Lower leg skin (tissue), 3 donors: Measurements from ENCODE around the gene PKM.

ENCODE experiments used
- POLR2A ChIP-seq, 2 donors: fragments of 450-650 bp; IDR thresholded peaks; one replicate each; pipeline ENCODE4 v1.6.1; 2016 to 2017; ENCODE audit warnings: antibody characterized with exemption in 2 of 2, mild to moderate bottlenecking in 1 of 2, moderate library complexity in 1 of 2
- TF ChIP-seq, protein P1 (sequence below), 3 donors: fragments of 450-650 bp; IDR thresholded peaks; one replicate each; pipeline ENCODE4 v1.5.1; 2016; ENCODE audit warnings: antibody characterized with exemption in 3 of 3, mild to moderate bottlenecking in 3 of 3, moderate library complexity in 2 of 3

DNA sequence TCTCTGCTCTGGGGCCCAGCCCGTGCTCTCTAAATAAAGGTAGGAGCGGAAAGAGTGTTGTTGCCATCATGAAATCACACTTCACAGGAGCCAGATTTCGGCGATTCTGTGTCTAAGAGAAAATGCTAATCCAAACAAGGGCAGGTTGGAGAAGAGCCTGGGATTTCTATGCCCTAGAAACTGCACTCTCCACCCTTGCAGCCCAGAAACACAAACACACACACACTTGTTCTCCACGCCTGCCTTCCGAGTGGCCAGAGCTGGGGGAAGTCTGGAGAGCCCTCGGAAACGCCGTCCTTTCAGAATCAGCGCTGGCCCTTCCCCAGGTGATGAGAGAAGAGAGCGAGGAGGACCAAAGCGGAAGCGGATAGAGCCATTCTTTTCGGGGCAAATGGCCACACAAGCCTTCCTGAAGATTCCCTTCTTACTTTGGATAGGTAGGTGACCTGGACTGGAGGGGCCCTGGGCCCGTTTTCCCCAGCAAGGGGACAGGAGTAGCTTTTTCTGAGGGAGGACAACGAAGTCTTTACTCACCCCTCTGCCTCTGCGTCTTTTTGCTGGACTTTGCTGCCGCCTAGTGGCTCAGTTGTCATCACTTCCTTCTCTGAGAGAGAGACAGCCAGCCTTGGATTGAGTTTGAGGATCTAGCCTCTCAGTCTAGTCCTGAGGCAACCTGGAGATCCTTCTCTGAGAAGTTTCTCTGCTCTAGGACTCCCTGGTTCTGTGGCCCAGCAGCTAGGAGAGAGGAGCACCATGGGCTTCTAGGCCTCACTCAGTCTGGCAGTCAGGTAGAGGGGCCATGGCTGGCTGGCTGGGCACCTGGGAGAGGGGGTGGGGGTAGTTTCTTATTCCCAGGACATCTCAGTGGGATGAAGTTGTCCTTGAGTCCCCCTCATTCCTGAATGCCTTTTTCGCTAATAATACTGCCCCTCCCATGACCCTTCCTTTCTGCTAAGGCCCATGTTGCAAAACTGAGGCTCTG, 75.1 kb downstream of the PKM start:
- TF ChIP-seq POLR2A (IDR thresholded peaks at IDR 0.05): no peak
- TF ChIP-seq, protein P1, sequence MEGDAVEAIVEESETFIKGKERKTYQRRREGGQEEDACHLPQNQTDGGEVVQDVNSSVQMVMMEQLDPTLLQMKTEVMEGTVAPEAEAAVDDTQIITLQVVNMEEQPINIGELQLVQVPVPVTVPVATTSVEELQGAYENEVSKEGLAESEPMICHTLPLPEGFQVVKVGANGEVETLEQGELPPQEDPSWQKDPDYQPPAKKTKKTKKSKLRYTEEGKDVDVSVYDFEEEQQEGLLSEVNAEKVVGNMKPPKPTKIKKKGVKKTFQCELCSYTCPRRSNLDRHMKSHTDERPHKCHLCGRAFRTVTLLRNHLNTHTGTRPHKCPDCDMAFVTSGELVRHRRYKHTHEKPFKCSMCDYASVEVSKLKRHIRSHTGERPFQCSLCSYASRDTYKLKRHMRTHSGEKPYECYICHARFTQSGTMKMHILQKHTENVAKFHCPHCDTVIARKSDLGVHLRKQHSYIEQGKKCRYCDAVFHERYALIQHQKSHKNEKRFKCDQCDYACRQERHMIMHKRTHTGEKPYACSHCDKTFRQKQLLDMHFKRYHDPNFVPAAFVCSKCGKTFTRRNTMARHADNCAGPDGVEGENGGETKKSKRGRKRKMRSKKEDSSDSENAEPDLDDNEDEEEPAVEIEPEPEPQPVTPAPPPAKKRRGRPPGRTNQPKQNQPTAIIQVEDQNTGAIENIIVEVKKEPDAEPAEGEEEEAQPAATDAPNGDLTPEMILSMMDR (IDR thresholded peaks at IDR 0.05): peak in 1 of 3 donors; percentile 60
